ENCODE measurements around the gene NAPA.

NAPA gene

GRCh38 chr19:47514869-47515588, at the start of gene NAPA:
TSS of gene NAPA (minus strand) at chr19:47515063. CDS start at chr19:47514940, 123 bp downstream.
- TF ChIP-seq, protein P1, sequence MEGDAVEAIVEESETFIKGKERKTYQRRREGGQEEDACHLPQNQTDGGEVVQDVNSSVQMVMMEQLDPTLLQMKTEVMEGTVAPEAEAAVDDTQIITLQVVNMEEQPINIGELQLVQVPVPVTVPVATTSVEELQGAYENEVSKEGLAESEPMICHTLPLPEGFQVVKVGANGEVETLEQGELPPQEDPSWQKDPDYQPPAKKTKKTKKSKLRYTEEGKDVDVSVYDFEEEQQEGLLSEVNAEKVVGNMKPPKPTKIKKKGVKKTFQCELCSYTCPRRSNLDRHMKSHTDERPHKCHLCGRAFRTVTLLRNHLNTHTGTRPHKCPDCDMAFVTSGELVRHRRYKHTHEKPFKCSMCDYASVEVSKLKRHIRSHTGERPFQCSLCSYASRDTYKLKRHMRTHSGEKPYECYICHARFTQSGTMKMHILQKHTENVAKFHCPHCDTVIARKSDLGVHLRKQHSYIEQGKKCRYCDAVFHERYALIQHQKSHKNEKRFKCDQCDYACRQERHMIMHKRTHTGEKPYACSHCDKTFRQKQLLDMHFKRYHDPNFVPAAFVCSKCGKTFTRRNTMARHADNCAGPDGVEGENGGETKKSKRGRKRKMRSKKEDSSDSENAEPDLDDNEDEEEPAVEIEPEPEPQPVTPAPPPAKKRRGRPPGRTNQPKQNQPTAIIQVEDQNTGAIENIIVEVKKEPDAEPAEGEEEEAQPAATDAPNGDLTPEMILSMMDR (conservative IDR thresholded peaks at IDR 0.05; ENCODE audit: control insufficient read depth, insufficient read depth, low read depth, low read length) = no peak
- peak within 1 kb of the TSS; percentile 100 for H3K4me3 ChIP-seq (ENCODE audit: control insufficient read depth, low read depth, low read length)
- peak; percentile 100 for DNase-seq (ENCODE audit: low read depth)

DNA sequence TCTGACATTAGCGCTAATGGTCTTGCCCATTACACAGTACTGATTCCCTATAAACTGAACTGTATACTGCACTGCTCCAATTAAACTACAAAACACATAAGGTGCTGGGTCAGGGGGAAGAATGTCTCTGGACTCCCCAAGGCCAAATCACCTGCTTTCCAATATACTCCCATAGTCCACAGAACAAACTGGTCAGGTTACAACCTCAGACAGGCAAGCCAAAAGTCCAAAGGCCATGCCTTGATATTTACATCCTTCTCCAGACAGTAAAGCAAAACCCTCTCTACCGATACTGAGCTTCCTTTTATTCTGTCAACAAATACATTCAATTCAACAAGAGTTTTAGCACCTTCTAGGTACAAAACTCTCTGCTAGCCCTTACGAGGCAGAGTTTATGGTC, 49.2 kb upstream of the NAPA start:
- no peak for DNase-seq (ENCODE audit: low read depth)
- TF ChIP-seq, protein P1 (conservative IDR thresholded peaks at IDR 0.05; ENCODE audit: control insufficient read depth, insufficient read depth, low read depth, low read length) = no peak
- no peak overlapping the region for H3K4me3 ChIP-seq (ENCODE audit: control insufficient read depth, low read depth, low read length)

DNA sequence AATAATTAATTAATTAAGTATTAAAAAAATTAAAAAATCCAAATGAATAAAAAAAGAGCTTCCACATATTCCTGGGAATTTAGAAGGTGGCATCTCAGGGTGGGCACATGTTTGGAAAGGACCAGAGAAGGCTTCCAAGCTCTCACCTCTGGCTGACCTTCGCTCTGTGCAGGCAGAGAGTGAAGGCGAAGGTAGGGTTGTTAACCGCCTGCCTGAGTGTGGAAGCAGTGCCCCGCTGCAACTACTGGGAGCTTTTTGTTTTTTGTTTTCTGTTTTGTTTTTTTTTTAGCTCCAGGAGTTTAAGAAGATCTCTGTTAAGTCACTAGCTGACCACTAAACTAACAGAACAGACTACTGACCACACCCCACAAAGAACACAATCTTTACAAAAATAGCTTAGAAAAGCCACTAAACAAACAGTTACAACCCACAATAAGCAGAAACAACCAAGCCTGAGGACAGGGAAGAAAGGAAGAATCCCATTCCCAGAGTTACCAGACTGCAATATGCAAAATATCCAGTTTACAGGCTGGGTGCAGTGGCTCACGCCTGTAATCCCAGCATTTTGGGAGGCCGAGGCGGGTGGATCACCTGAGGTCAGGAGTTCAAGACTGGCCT, 46.7 kb upstream of the NAPA start:
- no peak overlapping the region for H3K4me3 ChIP-seq (ENCODE audit: control insufficient read depth, low read depth, low read length)
- DNase-seq (ENCODE audit: low read depth) = no peak
- TF ChIP-seq, protein P1 (conservative IDR thresholded peaks at IDR 0.05; ENCODE audit: control insufficient read depth, insufficient read depth, low read depth, low read length) = no peak

DNA sequence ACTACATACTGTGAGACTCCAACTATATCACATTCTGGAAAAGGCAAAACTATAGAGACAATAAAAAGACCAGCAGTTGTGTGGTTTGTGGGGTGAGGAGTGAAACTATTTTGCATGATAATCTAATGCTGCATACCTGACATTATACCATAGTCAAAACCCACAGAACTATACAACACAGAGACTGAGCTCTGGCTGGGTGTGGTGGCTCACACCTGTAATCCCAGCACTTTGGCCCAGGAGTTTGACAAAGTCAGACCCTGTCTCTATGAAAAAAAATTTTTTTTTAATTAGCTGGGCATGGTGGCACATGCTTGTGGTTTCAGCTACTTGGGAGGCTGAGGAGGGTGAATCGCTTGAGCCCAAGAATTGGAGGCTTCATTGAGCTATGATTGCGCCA, 46.1 kb upstream of the NAPA start:
- no peak for DNase-seq (ENCODE audit: low read depth)
- no peak overlapping the region for H3K4me3 ChIP-seq (ENCODE audit: control insufficient read depth, low read depth, low read length)
- TF ChIP-seq, protein P1 (conservative IDR thresholded peaks at IDR 0.05; ENCODE audit: control insufficient read depth, insufficient read depth, low read depth, low read length) = no peak

GRCh38 chr19:47550129-47550528, 35.3 kb upstream of the NAPA start:
- DNase-seq (ENCODE audit: low read depth) = no peak
- TF ChIP-seq, protein P1 (conservative IDR thresholded peaks at IDR 0.05; ENCODE audit: control insufficient read depth, insufficient read depth, low read depth, low read length) = no peak

GRCh38 chr19:47549261-47549862, 34.5 kb upstream of the NAPA start:
- no peak overlapping the region for H3K4me3 ChIP-seq (ENCODE audit: control insufficient read depth, low read depth, low read length)
- TF ChIP-seq, protein P1 (conservative IDR thresholded peaks at IDR 0.05; ENCODE audit: control insufficient read depth, insufficient read depth, low read depth, low read length) = no peak
- DNase-seq (ENCODE audit: low read depth) = no peak

More at GRCh38 chr19:47550129-47550528, 35.3 kb upstream of the NAPA start:
- no peak overlapping the region for H3K4me3 ChIP-seq (ENCODE audit: control insufficient read depth, low read depth, low read length)

Measured in fibroblast of mammary gland (primary cell).